Inflammatory macrophage (primary cell): ENCODE data around the gene PTGDS.
A peak's percentile ranks its signal among the peaks of the same experiment; 100 is the strongest.

Experiments used
- DNase-seq, 2 donors: peaks; one replicate each; pipeline ENCODE4 v3.0.0-alpha.2; 2020 to 2022

The PTGDS gene

GRCh38 chr9:136974817-136975535 is 2.3 kb upstream of the PTGDS start:
- DNase-seq, result peak in 1 of 2 donors; percentile 30

DNA sequence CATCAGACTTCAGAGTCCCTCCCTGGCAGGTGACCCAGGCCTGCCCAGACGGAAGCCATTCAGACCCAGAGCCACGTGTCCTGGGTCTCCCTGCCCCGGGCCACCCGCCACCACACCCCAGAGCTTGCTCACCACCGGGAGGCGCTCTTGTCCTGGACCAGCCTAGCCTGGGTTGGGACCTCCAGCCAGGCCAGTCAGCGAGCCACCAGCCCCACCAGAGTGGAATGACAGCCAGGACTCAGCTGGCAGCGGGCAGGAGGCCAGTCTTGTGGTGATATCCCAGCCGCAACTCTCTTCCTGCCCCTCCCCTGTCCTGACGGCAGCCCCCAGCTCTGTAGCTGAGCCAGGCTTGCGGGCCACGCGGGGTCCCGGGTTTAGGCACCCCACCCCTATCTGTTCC is 1.7 kb upstream of the PTGDS start:
- peak in 1 of 2 donors; percentile 15 for DNase-seq

GRCh38 chr9:136977649-136978072 is 357 bp downstream of the PTGDS start:
- no peak for DNase-seq

DNA sequence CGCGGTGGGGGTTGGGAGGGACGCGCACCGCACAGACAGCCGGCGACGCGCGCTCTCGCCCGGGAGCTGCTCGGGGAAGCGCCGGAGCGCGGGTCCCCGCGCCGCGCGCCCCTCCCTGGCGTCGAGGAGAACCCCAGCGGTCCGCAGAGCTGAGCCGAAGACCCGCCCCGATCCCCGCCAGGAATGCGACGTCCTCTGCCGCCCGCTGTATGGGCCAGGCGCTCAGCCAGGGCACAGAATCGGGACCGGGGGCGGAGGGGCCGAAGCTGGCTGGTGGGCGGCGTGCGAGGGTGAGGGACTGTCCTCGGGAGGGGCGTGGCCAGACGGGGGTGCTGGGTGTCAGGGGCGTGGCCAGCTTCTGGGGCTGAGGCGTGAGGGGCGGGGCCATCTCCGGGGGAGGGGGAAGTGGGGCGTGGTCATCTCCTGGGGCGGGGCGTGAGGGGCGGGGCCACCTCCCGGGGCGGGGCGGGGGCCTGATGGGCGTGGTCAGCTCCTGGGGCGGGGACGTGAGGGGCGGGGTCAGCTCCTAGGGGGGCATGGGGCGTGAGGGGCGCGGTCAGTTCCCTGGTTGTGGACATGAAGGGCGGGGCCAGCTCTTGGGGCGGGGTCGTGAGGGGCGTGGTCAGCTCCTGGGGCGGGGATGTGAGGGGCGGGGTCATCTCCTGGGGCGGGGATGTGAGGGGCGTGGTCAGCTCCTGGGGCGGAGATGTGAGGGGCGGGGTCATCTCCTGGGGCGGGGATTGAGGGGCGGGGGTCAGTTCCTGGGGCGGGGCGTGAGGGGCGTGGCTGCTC is 965 bp downstream of the PTGDS start:
- DNase-seq, result peak; percentile 18 to 45

DNA sequence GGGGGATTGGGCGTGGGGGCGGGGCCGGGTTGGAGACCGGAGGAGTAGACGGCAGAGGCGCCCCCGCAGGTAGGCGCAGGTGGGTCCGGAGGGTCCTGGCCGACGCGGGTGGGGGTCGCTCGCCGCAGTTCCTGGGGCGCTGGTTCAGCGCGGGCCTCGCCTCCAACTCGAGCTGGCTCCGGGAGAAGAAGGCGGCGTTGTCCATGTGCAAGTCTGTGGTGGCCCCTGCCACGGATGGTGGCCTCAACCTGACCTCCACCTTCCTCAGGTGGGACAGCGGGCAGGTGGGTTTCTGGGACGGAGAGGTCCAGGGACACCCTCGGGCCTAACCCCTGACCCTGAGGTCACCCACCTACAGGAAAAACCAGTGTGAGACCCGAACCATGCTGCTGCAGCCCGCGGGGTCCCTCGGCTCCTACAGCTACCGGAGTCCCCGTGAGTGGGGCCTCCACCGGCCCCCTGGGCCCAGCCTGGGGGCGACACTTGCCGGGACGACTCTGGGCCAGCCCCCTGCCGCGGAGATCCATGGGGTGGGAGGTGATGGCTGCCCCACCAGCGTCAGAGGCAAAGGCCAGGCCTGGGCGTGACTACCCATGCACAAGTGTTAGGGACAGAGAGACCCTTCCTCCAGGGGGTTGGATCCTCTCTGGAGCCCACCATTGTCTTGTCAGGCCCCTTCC is 1.7 kb downstream of the PTGDS start:
- no peak for DNase-seq

DNA sequence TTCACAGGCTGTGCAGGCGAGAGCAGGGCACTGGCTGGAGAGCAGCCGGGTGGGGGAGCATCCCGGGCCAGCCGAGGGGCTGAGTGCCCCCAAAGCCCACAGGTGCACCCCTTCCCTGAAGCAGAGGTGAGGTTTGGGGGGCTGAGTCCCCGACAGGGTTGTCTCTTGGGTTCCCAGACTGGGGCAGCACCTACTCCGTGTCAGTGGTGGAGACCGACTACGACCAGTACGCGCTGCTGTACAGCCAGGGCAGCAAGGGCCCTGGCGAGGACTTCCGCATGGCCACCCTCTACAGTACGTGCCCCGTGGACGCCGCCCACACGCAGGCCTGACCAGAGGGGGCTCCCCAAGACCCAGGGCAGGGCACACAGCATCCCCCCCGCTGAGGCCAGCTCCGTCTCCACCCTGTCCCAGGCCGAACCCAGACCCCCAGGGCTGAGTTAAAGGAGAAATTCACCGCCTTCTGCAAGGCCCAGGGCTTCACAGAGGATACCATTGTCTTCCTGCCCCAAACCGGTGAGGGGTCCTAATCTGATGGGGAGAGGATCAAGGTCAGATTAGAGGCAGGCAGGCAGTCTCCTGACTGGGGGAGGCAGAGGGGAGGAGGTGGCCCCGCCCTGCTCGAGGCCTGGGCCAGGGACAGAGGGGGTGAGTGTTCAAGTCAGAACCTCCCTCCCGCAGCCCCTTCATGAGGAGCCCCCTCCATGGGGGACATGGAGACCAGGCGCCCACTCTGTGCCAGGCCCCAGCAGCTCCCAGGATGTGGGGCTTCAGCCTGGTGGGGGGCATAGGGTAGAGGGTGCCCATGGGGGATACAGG is 2.7 kb downstream of the PTGDS start:
- DNase-seq, result no peak

DNA sequence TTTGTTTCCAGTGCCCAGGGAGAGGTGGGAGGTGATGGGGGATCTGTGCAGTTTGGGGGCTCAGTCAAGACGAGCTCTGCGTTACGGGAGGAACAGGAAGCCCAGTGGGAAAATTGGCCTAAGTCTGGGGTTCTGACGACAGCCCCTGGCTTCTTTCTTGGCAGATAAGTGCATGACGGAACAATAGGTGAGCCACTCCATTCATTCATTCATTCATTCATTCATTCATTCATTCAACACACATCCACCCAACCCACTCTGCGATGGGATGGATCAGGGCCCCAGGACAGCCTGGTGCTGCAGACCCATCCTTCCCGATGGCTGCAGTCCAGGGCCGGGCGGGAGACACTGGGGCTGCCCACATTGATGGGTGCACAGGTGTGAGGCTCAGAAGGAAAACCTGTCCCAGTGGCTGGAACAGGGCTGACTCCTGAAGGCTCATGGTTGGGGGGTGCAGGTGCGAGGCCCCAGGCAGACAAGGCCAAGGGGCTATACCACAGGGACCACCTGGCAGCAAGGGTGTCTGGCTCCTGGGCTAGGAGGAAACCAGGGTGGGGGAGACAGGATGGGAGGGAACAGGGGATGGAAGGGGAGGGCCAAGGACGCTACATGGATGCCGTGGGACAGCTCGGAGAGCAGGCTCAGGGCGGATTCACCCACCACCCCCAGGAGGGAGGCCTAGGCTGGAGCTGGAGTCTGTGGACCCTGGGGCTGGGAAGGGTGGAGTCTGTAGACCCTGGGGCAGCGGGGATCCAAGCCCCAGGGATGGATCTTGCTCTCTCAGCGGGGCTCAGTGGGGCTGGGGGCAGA is 3.6 kb downstream of the PTGDS start:
- DNase-seq, result no peak

GRCh38 chr9:136981588-136982231 is 4.4 kb downstream of the PTGDS start:
- no peak for DNase-seq

DNA sequence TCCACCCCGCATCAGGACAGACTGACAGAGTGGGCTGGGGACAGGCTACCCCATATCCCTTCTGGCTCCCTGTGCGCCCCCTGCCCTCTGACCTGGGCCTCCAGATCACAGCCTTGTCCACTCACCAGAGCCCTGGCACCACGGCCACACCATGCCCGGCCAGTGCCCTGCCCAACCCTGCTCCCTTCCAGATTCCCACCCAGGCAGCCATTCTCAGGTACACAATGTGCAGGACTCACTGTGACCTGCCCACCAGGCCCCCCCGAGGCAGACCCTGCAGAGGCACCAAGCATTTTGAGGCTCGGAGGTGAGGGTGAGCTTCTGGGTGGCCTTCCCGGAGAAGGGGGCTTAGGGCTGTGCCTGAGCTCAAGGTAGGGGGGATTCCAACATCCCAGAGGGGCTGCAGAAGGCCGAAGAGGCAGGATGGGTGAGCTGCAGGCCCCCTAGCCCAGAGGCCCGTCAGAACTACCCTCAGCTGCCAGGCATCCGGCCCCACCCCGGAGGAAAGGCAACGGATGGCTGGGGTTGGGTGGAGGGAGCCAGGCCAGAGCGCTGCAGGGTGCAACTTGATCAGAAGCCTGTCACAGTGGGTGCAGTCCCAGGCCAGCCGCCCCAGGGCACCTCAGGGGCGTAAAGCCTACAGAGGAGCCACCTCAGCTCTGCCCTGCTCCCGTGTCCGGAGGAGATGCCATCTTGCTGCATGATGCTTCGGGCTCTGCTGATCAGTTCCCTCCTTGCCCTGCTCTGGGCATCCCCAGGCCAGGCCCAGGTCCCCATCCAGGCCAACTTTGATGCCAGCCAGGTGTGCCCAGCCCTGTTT is 5.1 kb downstream of the PTGDS start, which contains the start of gene LCNL1:
Gene LCNL1, plus strand, starts transcription at position 762 of the 820 bp plus-strand sequence. CDS start 594 bp downstream, outside the sequence.
- no peak for DNase-seq

DNA sequence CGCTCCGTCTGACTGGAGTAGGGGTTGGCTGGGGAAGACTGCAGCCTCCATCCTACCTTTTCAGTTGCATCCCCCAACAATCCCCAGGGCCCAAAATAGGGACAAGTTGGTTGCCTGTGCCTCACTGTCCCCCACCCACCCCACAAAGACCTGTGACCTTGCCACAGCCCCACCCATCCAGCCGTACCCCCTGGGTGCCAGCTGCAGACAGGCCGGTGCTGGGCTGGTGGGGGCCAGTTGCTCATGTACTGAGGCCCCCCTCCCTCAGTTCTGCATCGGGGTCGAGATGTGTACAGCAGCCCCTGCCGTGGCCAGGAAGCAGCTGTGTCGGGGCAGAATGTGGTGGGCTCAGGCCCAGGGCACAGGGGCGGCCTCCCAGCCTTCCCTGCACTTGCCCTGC is 5.9 kb downstream of the PTGDS start:
- DNase-seq, result no peak

- no peak for DNase-seq
These were observed 6.5 kb downstream of the PTGDS start for GRCh38 chr9:136983656-136984314.

- no peak for DNase-seq
These were observed 7.2 kb downstream of the PTGDS start for GRCh38 chr9:136984464-136985026.

GRCh38 chr9:136985027-136985602 is 7.8 kb downstream of the PTGDS start:
- DNase-seq, result no peak

GRCh38 chr9:136985853-136986252 is 8.5 kb downstream of the PTGDS start:
- no peak for DNase-seq

GRCh38 chr9:136988872-136989271 is 11.6 kb downstream of the PTGDS start:
- DNase-seq, result no peak

DNA sequence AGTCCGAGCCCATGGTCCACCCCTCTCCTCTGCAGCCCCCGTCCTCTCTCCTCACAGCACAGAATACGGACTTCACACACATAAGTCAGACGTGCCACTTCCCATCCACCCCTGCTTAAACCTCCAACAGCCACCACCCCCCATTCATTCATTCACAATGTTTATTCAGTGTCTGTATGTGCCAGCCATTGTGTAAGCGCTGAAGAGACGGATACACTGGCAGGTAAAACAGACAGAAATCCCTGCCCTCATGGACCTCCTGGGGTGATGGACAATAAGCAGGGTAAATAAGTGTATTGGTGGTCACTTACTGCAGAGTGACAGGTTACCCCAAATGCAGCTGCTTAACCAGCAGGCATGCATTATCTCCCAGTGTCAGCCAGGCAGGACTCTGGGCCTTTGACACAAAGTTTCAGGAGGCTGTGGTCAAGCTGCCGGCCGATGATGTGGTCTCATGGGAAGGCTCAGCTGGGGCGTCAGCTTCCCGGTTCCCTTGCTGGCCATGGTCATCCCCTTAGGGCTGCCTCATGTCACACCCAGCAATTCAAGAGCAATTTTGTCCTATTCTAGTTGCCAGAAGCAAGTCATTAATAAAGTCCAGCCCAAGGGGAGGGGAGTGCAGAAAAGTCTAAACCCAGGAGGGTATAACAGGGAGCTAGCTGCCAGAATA is 13.1 kb downstream of the PTGDS start:
- no peak for DNase-seq

- peak; percentile 86 to 94 for DNase-seq
These were observed 14.9 kb downstream of the PTGDS start, which contains the start of gene PAXX for GRCh38 chr9:136991993-136992818. Gene PAXX (plus strand): TSS chr9:136992422. CDS start chr9:136992444, 22 bp downstream.
